Left ventricle myocardium superior (tissue), 1 donor: Measurements from ENCODE around the gene LAMTOR3. TPM values are rescaled to one million over a fixed set of nuclear protein-coding genes. Genes with fewer than 3 reads are reported as not detected.
"Not testable (repeated sequence)": the region's sequence is repeated elsewhere in the genome, so short reads cannot be mapped to it uniquely, and the experiment has no call there.

Experiments
- ATAC-seq: fragments of 200-7000 bp; cut with Tn5 transposase; one replicate; pipeline ENCODE4 v1.9.1; 2020; ENCODE audit warnings: mild to moderate bottlenecking, moderate library complexity
- DNase-seq: peaks from one replicate; pipeline ENCODE4 v3.0.0-alpha.2; 2020
- intact Hi-C: fragments of 100-400 bp; cut with micrococcal nuclease; formaldehyde crosslinking; loops from one replicate; pipeline ENCODE4 v1.11.0; 2022
- total RNA-seq: library from RNA; stranded (reverse); fragmentation: NEBNext Ultra II Directional; extraction: Animal tissue kit (Norgen Biotek cat#: 25700); gene quantifications from one replicate; pipeline ENCODE4 v1.2.1, GENCODE V29; 2021
- donor health status: DM: no; HTN: yes; CAD: no; lungs with severe emphysema.

LAMTOR3 gene
- total RNA-seq, 1 donor from 2014 or later: 38.9 TPM

GRCh38 chr4:99841129-99841528 lies 53.1 kb downstream of the LAMTOR3 start:
- ATAC-seq (no peak), DNase-seq (no peak)
- intact Hi-C loops: no loop called here

- intact Hi-C loops: no loop called here
- ATAC-seq (no peak), DNase-seq (no peak)
Observed at GRCh38 chr4:99838927-99839326, 55.3 kb downstream of the LAMTOR3 start.

GRCh38 chr4:99835942-99836341 lies 58.3 kb downstream of the LAMTOR3 start:
- intact Hi-C loops: no loop called here
- no peak for ATAC-seq
- DNase-seq: no peak

GRCh38 chr4:99834569-99834968 lies 59.7 kb downstream of the LAMTOR3 start:
- ATAC-seq (no peak), DNase-seq (no peak)
- intact Hi-C loops: no loop called here

GRCh38 chr4:99833756-99834155 lies 60.5 kb downstream of the LAMTOR3 start:
- ATAC-seq: no peak
- DNase-seq: no peak
- intact Hi-C loops: no loop called here

GRCh38 chr4:99832758-99833157 lies 61.5 kb downstream of the LAMTOR3 start:
- DNase-seq (no peak), ATAC-seq (no peak)
- intact Hi-C loops: no loop called here

- ATAC-seq (no peak), DNase-seq (no peak)
- intact Hi-C loops: no loop called here
Observed at GRCh38 chr4:99832321-99832720, 61.9 kb downstream of the LAMTOR3 start.

GRCh38 chr4:99830051-99830450 lies 64.2 kb downstream of the LAMTOR3 start:
- ATAC-seq, DNase-seq, intact Hi-C loops: not testable (repeated sequence)

- intact Hi-C loops: no loop called here
- ATAC-seq: no peak
- DNase-seq: no peak
Observed at GRCh38 chr4:99828477-99828876, 65.8 kb downstream of the LAMTOR3 start.

Other genes starting within 250 kb of the LAMTOR3 start
- 0.77 TPM for gene C4orf54, start 236.6 kb downstream of the LAMTOR3 start, total RNA-seq
- gene DAPP1, start 77.6 kb downstream of the LAMTOR3 start, total RNA-seq: 0.42 TPM
- gene DNAJB14, start 52.2 kb upstream of the LAMTOR3 start, total RNA-seq: 18.2 TPM
- 83.0 TPM for gene H2AZ1, start 55.8 kb upstream of the LAMTOR3 start, total RNA-seq